VCaP (cell line): ENCODE data around the gene LHFPL4.

Source experiments
- H3K27ac ChIP-seq: fragments of 450-650 bp; 2 replicates; pipeline ENCODE4 v1.5.1; 2017
- CTCF ChIP-seq: fragments of 450-650 bp; conservative IDR thresholded peaks from 2 replicates; pipeline ENCODE4 v1.5.1; 2017; ENCODE audit warnings: mild to moderate bottlenecking, moderate library complexity

Gene LHFPL4

GRCh38 chr3:9450126-9450525 lies 103.5 kb downstream of the LHFPL4 start:
- no peak overlapping the region for H3K27ac ChIP-seq
- TF ChIP-seq CTCF: no peak

- no peak for TF ChIP-seq CTCF
- H3K27ac ChIP-seq: no peak overlapping the region
Measured at GRCh38 chr3:9448643-9449042, 105.0 kb downstream of the LHFPL4 start.
